ENCODE data around the gene PNPLA6. TPM values are rescaled to one million over a fixed set of nuclear protein-coding genes. Genes with fewer than 3 reads are reported as not detected.

The PNPLA6 gene
- 46.3 and 86.0 TPM in 2 replicates for total RNA-seq (2014; rRNA removed; shearing (Covaris generic))

GRCh38 chr19:7535047-7535997 is at the start of gene PNPLA6:
TSS of gene PNPLA6 (plus strand) at chr19:7535717. CDS start at chr19:7535789, 72 bp downstream.
- peak; percentile 91 for DNase-seq (ENCODE audit: low read depth)

GRCh38 chr19:7486923-7487322 is 48.6 kb upstream of the PNPLA6 start:
- DNase-seq (ENCODE audit: low read depth), result no peak

GRCh38 chr19:7488736-7489353 is 46.7 kb upstream of the PNPLA6 start, which contains the start of gene PEX11G:
TSS of gene PEX11G (minus strand) at chr19:7489035. CDS start at chr19:7489010, 25 bp downstream.
- peak; percentile 81 for DNase-seq (ENCODE audit: low read depth)

GRCh38 chr19:7489609-7490044 is 45.9 kb upstream of the PNPLA6 start:
- no peak for DNase-seq (ENCODE audit: low read depth)

- peak; percentile 87 for DNase-seq (ENCODE audit: low read depth)
These were observed 43.4 kb upstream of the PNPLA6 start for GRCh38 chr19:7492142-7492541.

- peak; percentile 61 for DNase-seq (ENCODE audit: low read depth)
These were observed 43.0 kb upstream of the PNPLA6 start for GRCh38 chr19:7492558-7492957.

GRCh38 chr19:7494416-7495098 is 41.0 kb upstream of the PNPLA6 start:
- DNase-seq (ENCODE audit: low read depth), result no peak

GRCh38 chr19:7497292-7497691 is 38.2 kb upstream of the PNPLA6 start:
- no peak for DNase-seq (ENCODE audit: low read depth)

- DNase-seq (ENCODE audit: low read depth), result peak; percentile 49
These were observed 34.6 kb upstream of the PNPLA6 start for GRCh38 chr19:7500811-7501450.

- DNase-seq (ENCODE audit: low read depth), result no peak
These were observed 33.0 kb upstream of the PNPLA6 start for GRCh38 chr19:7502552-7502951.

- DNase-seq (ENCODE audit: low read depth), result no peak
These were observed 30.8 kb upstream of the PNPLA6 start for GRCh38 chr19:7504684-7505083.

- DNase-seq (ENCODE audit: low read depth), result no peak
These were observed 30.2 kb upstream of the PNPLA6 start for GRCh38 chr19:7505288-7505681.

- DNase-seq (ENCODE audit: low read depth), result peak; percentile 27
These were observed 29.7 kb upstream of the PNPLA6 start for GRCh38 chr19:7505682-7506384.

GRCh38 chr19:7506385-7507328 is 28.9 kb upstream of the PNPLA6 start:
- peak; percentile 79 for DNase-seq (ENCODE audit: low read depth)

GRCh38 chr19:7507884-7508283 is 27.6 kb upstream of the PNPLA6 start:
- DNase-seq (ENCODE audit: low read depth), result peak; percentile 95

GRCh38 chr19:7509625-7510024 is 25.9 kb upstream of the PNPLA6 start:
- no peak for DNase-seq (ENCODE audit: low read depth)

- DNase-seq (ENCODE audit: low read depth), result peak; percentile 60
These were observed 23.1 kb upstream of the PNPLA6 start for GRCh38 chr19:7512400-7512851.

- DNase-seq (ENCODE audit: low read depth), result no peak
These were observed 21.5 kb upstream of the PNPLA6 start for GRCh38 chr19:7513809-7514642.

Data from M059J (cell line).